ENCODE data around the gene RDH16. TPM values are rescaled to one million over a fixed set of nuclear protein-coding genes. Genes with fewer than 3 reads are reported as not detected.

Gene RDH16, protein sequence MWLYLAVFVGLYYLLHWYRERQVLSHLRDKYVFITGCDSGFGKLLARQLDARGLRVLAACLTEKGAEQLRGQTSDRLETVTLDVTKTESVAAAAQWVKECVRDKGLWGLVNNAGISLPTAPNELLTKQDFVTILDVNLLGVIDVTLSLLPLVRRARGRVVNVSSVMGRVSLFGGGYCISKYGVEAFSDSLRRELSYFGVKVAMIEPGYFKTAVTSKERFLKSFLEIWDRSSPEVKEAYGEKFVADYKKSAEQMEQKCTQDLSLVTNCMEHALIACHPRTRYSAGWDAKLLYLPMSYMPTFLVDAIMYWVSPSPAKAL
- total RNA-seq = 1 to 10 TPM in 3 of 4 donors, under 1 TPM in 1; 0.65 to 2.4 (median 1.8) TPM

DNA sequence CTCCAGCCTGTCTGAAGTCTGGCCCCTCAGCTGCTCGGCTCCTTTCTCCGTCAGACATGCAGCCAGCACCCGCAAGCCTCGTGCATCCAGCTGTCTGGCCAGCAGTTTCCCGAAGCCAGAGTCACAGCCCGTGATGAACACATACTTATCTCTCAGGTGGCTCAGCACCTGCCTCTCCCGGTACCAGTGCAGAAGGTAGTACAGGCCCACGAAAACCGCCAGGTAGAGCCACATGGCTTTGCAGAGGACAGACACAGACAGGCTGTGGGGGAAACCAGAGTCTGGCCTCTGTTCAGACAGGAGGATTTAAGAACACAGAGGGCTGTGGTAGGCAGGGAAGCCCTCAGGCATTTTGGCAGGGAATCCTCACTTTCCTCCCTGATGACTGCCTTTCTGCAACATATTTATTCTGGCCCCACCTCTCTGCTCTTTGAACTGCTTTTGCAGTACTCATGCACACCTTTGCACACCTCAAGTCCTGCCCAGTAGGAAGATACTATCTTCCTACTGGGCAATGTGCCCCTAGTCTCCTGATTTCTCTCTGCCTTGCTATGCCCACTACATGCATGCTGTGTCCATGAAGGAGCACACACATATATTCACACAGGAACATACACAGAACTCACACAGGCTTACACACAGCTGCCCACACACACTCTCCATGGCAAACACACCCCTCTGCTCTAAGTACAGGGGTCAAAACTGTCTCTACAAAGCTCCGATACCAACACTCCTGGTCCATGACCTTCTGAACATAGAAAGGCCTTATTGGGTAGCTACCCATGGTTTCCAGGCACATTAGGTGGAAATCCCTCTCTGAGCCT lies at the start of gene RDH16:
RDH16 (minus strand) TSS at position 380 of the 824 bp plus-strand sequence; CDS start at position 234, 146 bp downstream.
- peaks cover 11% of the 10 kb centered on the region for H3K4me1 ChIP-seq
- 59% methylated on average over 7 of the region's 10 CpGs for WGBS
- no peaks in the 10 kb centered on the region for H3K27me3 ChIP-seq
- DNase-seq (ENCODE audit: low spot score in 2 of 2) = peak in 1 of 2 donors; percentile 68
- peaks cover 6% of the 10 kb centered on the region for H3K9me3 ChIP-seq
- H3K27ac ChIP-seq = no peak within 1 kb of the TSS
- H3K36me3 ChIP-seq = no peaks in the 10 kb centered on the region
- TF ChIP-seq, protein P1, sequence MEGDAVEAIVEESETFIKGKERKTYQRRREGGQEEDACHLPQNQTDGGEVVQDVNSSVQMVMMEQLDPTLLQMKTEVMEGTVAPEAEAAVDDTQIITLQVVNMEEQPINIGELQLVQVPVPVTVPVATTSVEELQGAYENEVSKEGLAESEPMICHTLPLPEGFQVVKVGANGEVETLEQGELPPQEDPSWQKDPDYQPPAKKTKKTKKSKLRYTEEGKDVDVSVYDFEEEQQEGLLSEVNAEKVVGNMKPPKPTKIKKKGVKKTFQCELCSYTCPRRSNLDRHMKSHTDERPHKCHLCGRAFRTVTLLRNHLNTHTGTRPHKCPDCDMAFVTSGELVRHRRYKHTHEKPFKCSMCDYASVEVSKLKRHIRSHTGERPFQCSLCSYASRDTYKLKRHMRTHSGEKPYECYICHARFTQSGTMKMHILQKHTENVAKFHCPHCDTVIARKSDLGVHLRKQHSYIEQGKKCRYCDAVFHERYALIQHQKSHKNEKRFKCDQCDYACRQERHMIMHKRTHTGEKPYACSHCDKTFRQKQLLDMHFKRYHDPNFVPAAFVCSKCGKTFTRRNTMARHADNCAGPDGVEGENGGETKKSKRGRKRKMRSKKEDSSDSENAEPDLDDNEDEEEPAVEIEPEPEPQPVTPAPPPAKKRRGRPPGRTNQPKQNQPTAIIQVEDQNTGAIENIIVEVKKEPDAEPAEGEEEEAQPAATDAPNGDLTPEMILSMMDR (IDR thresholded peaks at IDR 0.05) = no peak
- TF ChIP-seq POLR2AphosphoS5 (IDR thresholded peaks at IDR 0.05) (no peak), POLR2A (IDR thresholded peaks at IDR 0.05) (no peak)
- no peak within 1 kb of the TSS for H3K4me3 ChIP-seq

DNA sequence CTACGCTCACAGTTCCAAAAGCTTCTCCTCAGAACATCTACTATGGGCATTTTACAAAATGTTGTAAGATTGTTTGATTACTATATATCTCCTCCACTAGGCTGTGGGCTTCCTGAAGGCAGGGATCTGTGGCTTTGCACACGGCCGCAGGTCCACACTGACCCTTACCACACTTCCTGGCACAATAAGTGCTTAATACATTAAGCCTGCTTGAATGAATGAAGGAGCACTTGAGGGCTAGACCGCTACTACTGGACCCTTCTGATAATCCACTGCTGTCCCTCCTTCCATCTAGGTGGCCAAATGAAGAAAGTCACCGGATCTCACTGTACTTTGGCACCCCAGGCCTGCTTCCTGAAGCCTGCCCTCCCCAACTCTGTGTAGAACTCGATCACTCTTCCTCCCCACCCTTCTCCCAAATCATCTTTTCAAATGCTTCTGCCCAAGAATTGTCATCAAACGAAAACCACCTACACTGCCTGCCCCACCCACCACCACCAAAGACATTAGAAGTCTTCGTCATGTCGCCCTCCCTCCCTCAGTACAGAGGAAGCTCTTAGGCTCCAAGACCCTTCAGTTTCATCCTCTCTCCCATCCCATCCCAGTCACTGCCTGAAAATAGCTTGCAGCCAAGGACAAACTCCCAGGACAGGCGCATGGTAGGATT lies 49.5 kb upstream of the RDH16 start:
- Histone ChIP-seq H3K27ac (no peak overlapping the region), H3K9me3 (no peaks in the 10 kb centered on the region), H3K4me3 (peak overlapping the region; percentile 87), H3K36me3 (peaks cover 29% of the 10 kb centered on the region), H3K27me3 (no peaks in the 10 kb centered on the region), H3K4me1 (peaks cover 21% of the 10 kb centered on the region)
- TF ChIP-seq, protein P1 (IDR thresholded peaks at IDR 0.05) = no peak
- TF ChIP-seq POLR2A (IDR thresholded peaks at IDR 0.05) = no peak
- no peak for TF ChIP-seq POLR2AphosphoS5 (IDR thresholded peaks at IDR 0.05)
- TF ChIP-seq EP300 (IDR thresholded peaks at IDR 0.05) = no peak
- 56% methylated on average over 10 of the region's 10 CpGs for WGBS
- DNase-seq (ENCODE audit: low spot score in 2 of 2) = no peak

DNA sequence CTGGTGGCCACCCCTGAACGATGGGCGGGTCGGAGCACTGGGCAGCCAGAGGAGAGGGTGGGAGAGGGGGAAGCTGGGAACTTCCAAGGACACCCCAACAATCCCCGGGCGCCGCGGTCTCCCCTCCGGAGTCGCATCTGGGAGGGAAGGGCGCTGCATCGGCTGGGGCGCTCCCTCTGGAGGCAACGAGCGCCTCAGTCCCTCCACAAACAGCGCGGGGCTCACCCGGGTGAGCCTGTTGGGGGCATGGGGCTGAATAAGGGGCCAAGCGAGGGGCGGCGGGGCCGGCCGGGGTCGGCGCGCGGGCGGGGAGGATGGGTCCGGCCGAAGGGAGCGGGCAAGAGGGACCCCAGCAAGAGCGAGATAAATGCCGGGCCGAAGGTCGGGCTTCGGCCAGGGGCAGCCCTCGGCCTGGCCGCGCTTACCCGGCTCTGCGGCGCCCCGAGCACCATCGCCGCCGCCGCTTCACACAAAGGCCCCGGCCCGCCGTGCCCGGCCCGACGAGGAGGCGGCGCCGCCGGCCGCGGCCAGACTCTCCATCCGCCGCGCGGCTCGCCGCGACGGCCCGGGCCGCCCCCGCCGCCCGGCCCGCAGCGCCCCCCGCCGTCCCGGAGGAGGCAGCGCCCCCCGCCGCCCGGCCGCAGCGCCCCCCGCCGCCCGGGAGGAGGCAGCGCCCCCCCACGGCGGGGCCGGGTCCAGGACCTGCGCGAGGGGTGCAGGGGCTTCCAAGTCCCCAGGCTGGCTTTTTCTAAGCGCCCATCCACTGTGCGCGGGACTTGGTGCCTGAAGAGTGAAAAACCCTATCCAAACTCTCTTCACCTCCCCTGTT lies 48.8 kb upstream of the RDH16 start, which contains the start of gene ZBTB39:
ZBTB39 (minus strand) TSS at position 567 of the 829 bp plus-strand sequence. CDS start 1,629 bp downstream, outside the sequence.
- peaks cover 27% of the 10 kb centered on the region for H3K4me1 ChIP-seq
- WGBS = 0% methylated on average over 16 of the region's 94 CpGs
- H3K9me3 ChIP-seq = no peaks in the 10 kb centered on the region
- H3K27ac ChIP-seq = peak within 1 kb of the TSS; percentile 73
- H3K4me3 ChIP-seq = peak within 1 kb of the TSS; percentile 87
- TF ChIP-seq POLR2A (IDR thresholded peaks at IDR 0.05) = no peak
- TF ChIP-seq, protein P1 (IDR thresholded peaks at IDR 0.05) = peak in 1 of 2 donors; percentile 52
- no peak for TF ChIP-seq POLR2AphosphoS5 (IDR thresholded peaks at IDR 0.05)
- TF ChIP-seq EP300 (IDR thresholded peaks at IDR 0.05) = no peak
- H3K27me3 ChIP-seq = no peaks in the 10 kb centered on the region
- peaks cover 35% of the 10 kb centered on the region for H3K36me3 ChIP-seq
- no peak for DNase-seq (ENCODE audit: low spot score in 2 of 2)

DNA sequence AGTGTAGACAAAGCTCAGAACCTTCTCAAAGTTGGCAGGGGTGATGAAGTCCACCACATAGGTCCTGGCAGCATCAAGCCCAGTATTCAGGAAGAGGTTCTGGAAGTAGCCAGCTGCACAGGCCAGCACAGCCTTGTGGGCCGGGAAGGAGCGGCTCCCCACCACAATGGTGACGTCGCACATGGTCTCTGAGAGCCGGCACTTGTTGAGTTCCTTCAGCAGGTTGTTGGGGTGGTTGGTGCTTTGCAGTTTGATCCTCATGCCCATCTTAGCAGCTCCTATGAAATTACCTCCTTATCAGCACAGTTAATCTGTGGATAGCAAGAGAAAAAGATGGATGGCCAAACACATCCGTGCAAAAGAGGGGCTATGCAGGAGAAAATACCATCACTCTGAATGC lies 47.2 kb upstream of the RDH16 start:
- TF ChIP-seq EP300 (IDR thresholded peaks at IDR 0.05) (no peak), POLR2A (IDR thresholded peaks at IDR 0.05) (no peak), POLR2AphosphoS5 (IDR thresholded peaks at IDR 0.05) (no peak)
- TF ChIP-seq, protein P1 (IDR thresholded peaks at IDR 0.05) = no peak
- peaks cover 27% of the 10 kb centered on the region for H3K4me1 ChIP-seq

More for the DNA sequence above, 47.2 kb upstream of the RDH16 start:
- DNase-seq (ENCODE audit: low spot score in 2 of 2) = no peak
- Histone ChIP-seq H3K36me3 (peaks cover 47% of the 10 kb centered on the region), H3K4me3 (peak overlapping the region; percentile 87), H3K27me3 (no peaks in the 10 kb centered on the region), H3K27ac (no peak overlapping the region), H3K9me3 (no peaks in the 10 kb centered on the region)
- 86% methylated on average over 6 of the region's 6 CpGs for WGBS

All from suprapubic skin (tissue), 4 donors.